Sciatic nerve (tissue), 2 donors: ENCODE measurements around the gene GP1BA. TPM values are rescaled to one million over a fixed set of nuclear protein-coding genes. Genes with fewer than 3 reads are reported as not detected.
A peak's percentile ranks its signal among the peaks of the same experiment; 100 is the strongest.

ENCODE experiments used
- ATAC-seq: fragments of 200-7000 bp; cut with Tn5 transposase; one replicate; pipeline ENCODE4 v1.9.1; 2020; ENCODE audit warnings: mild to moderate bottlenecking, moderate library complexity
- DNase-seq: peaks from one replicate; pipeline ENCODE4 v3.0.0-alpha.2; 2020; ENCODE audit warnings: low spot score
- intact Hi-C: fragments of 100-400 bp; cut with DNase I; formaldehyde crosslinking; loops from one replicate; pipeline ENCODE4 v1.14.2; 2022
- microRNA-seq: library from miRNA; unstranded; fragments of <30 nt; microRNA quantifications from one replicate; pipeline ENCODE4 v1.2.0, GENCODE V29; 2020
- total RNA-seq: library from RNA; stranded (reverse); fragmentation: NEBNext Ultra II Directional; extraction: Animal tissue kit (Norgen Biotek cat#: 25700); gene quantifications from one replicate; pipeline ENCODE4 v1.2.1, GENCODE V29; 2021
- donor health status: DM: no; HTN: no; CAD: no.
- donor health status: DM: no; HTN: no; CAD: no.

The GP1BA gene
- total RNA-seq, 1 donor from 2014 or later = not detected

- DNase-seq = peak; percentile 96
- intact Hi-C loops = no loop called here
- peak; percentile 90 for ATAC-seq
Observed at GRCh38 chr17:4967539-4968485, 35.7 kb downstream of the GP1BA start, which contains the start of gene SPAG7. TSS of gene SPAG7 (minus strand) at chr17:4967817. CDS start at chr17:4967804, 13 bp downstream.

GRCh38 chr17:4968486-4969046, 36.5 kb downstream of the GP1BA start:
- DNase-seq (no peak), ATAC-seq (no peak)
- intact Hi-C loops = no loop called here

GRCh38 chr17:4969047-4969550, 37.0 kb downstream of the GP1BA start:
- DNase-seq = no peak
- intact Hi-C loops = no loop called here
- no peak for ATAC-seq

- intact Hi-C loops = no loop called here
- ATAC-seq (no peak), DNase-seq (no peak)
Observed at GRCh38 chr17:4969551-4970173, 37.6 kb downstream of the GP1BA start.

- no peak for ATAC-seq
- DNase-seq = no peak
- intact Hi-C loops = no loop called here
Observed at GRCh38 chr17:4970273-4970672, 38.2 kb downstream of the GP1BA start.

GRCh38 chr17:4971826-4972225, 39.7 kb downstream of the GP1BA start:
- DNase-seq (no peak), ATAC-seq (no peak)
- intact Hi-C loops = no loop called here

- intact Hi-C loops = no loop called here
- no peak for ATAC-seq
- DNase-seq = no peak
Observed at GRCh38 chr17:4972322-4972721, 40.2 kb downstream of the GP1BA start.

GRCh38 chr17:4972752-4973151, 40.7 kb downstream of the GP1BA start:
- ATAC-seq (no peak), DNase-seq (no peak)
- intact Hi-C loops = no loop called here

- DNase-seq (no peak), ATAC-seq (no peak)
- intact Hi-C loops = no loop called here
Observed at GRCh38 chr17:4973256-4974114, 41.4 kb downstream of the GP1BA start.

- DNase-seq = no peak
- no peak for ATAC-seq
- intact Hi-C loops = no loop called here
Observed at GRCh38 chr17:4974115-4974670, 42.1 kb downstream of the GP1BA start.

GRCh38 chr17:4978726-4979125, 46.6 kb downstream of the GP1BA start:
- ATAC-seq = no peak
- intact Hi-C loops = no loop called here
- no peak for DNase-seq

GRCh38 chr17:4980644-4981216, 48.7 kb downstream of the GP1BA start:
- ATAC-seq (peak; percentile 51), DNase-seq (no peak)
- intact Hi-C loops = no loop called here

- ATAC-seq = no peak
- DNase-seq = no peak
- intact Hi-C loops = no loop called here
Observed at GRCh38 chr17:4982305-4982704, 50.2 kb downstream of the GP1BA start.

Small RNAs within 50 kb of the gene (microRNA-seq; reads per million reads assigned to microRNA genes)
- gene MIR6864 = not detected
- gene MIR6865 = not detected

Other genes starting within 250 kb of the GP1BA start
- gene PELP1, start 228.1 kb upstream of the GP1BA start, total RNA-seq = 40.9 TPM
- gene ARRB2, start 221.6 kb upstream of the GP1BA start, total RNA-seq = 107 TPM
- gene MED11, start 200.8 kb upstream of the GP1BA start, total RNA-seq = 14.3 TPM
- 3.3 TPM for gene ZMYND15, start 192.4 kb upstream of the GP1BA start, total RNA-seq
- 30.3 TPM for gene CXCL16, start 192.3 kb upstream of the GP1BA start, total RNA-seq
- not detected for gene TM4SF5, start 160.4 kb upstream of the GP1BA start, total RNA-seq
- 5.4 TPM for gene VMO1, start 145.9 kb upstream of the GP1BA start, total RNA-seq
- not detected for gene GLTPD2, start 143.3 kb upstream of the GP1BA start, total RNA-seq
- gene PSMB6, start 136.1 kb upstream of the GP1BA start, total RNA-seq = 70.7 TPM
- 47.0 TPM for gene PLD2, start 125.1 kb upstream of the GP1BA start, total RNA-seq
- 95.0 TPM for gene MINK1, start 98.9 kb upstream of the GP1BA start, total RNA-seq
- 2.4 TPM for gene C17orf107, start 32.7 kb upstream of the GP1BA start, total RNA-seq
- 2.3 TPM for gene CHRNE, start 29.2 kb upstream of the GP1BA start, total RNA-seq
- gene SLC25A11, start 7.8 kb downstream of the GP1BA start, total RNA-seq = 28.3 TPM
- gene RNF167, start 8.0 kb downstream of the GP1BA start, total RNA-seq = 76.5 TPM
- 234 TPM for gene PFN1, start 16.3 kb downstream of the GP1BA start, total RNA-seq
- gene ENO3, start 18.8 kb downstream of the GP1BA start, total RNA-seq = 5.1 TPM
- gene SPAG7, start 35.5 kb downstream of the GP1BA start, total RNA-seq = 50.8 TPM
- 62.9 TPM for gene CAMTA2, start 55.4 kb downstream of the GP1BA start, total RNA-seq
- gene INCA1, start 65.2 kb downstream of the GP1BA start, total RNA-seq = 1.6 TPM
- 143 TPM for gene KIF1C, start 65.7 kb downstream of the GP1BA start, total RNA-seq
- gene SLC52A1, start 103.1 kb downstream of the GP1BA start, total RNA-seq = not detected
- 6.6 TPM for gene ZFP3, start 146.2 kb downstream of the GP1BA start, total RNA-seq
- gene ZNF232, start 179.6 kb downstream of the GP1BA start, total RNA-seq = 10.0 TPM
- gene USP6, start 183.8 kb downstream of the GP1BA start, total RNA-seq = 0.31 TPM